ENCODE data around the gene SREBF2.

The SREBF2 gene

GRCh38 chr22:41832553-41833368, at the start of gene SREBF2:
TSS of gene SREBF2 (plus strand) at chr22:41833105. CDS start at chr22:41833271, 166 bp downstream.
- TF ChIP-seq, protein P1, sequence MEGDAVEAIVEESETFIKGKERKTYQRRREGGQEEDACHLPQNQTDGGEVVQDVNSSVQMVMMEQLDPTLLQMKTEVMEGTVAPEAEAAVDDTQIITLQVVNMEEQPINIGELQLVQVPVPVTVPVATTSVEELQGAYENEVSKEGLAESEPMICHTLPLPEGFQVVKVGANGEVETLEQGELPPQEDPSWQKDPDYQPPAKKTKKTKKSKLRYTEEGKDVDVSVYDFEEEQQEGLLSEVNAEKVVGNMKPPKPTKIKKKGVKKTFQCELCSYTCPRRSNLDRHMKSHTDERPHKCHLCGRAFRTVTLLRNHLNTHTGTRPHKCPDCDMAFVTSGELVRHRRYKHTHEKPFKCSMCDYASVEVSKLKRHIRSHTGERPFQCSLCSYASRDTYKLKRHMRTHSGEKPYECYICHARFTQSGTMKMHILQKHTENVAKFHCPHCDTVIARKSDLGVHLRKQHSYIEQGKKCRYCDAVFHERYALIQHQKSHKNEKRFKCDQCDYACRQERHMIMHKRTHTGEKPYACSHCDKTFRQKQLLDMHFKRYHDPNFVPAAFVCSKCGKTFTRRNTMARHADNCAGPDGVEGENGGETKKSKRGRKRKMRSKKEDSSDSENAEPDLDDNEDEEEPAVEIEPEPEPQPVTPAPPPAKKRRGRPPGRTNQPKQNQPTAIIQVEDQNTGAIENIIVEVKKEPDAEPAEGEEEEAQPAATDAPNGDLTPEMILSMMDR (IDR thresholded peaks at IDR 0.05), result peak in 1 of 2 experiments; percentile 11
- peak; percentile 100 for DNase-seq

DNA sequence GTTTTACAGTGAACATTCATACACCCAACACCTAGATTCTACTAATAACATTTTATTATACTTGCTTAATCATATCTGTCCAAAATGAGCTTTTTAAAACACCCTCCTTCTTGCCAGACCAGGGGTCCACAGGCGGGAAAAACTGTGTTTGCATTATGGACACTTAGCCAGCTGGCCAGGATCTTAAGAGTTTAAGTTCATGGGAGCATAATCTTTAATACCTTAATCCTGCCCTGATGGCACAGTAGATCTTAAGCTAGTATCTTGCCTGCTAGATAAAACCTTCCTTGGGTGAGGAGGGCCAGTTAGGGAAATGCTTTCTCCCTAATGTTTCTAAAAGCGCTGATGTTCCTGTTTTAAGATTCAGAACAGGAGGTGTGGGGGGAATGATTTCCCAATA, 45.6 kb upstream of the SREBF2 start:
- no peak overlapping the region for H3K4me3 ChIP-seq
- no peaks in the 10 kb centered on the region for H3K9me3 ChIP-seq
- no peaks in the 10 kb centered on the region for H3K4me1 ChIP-seq
- no peak for DNase-seq
- TF ChIP-seq, protein P1 (IDR thresholded peaks at IDR 0.05), result no peak
- no peak overlapping the region for H3K27ac ChIP-seq
- peaks cover 0 to 3% of the 10 kb centered on the region in 2 donors for H3K27me3 ChIP-seq
- H3K36me3 ChIP-seq, result no peaks in the 10 kb centered on the region
- intact Hi-C loops (cut with DNase I; ENCODE audit: low total_unique reads), result no loop called here

More at GRCh38 chr22:41832553-41833368, at the start of gene SREBF2:
- peak within 1 kb of the TSS; percentile 61 to 91 for H3K4me3 ChIP-seq
- peaks cover 0 to 8% (median 0%) of the 10 kb centered on the region in 3 donors for H3K36me3 ChIP-seq
- no peaks in the 10 kb centered on the region for H3K27me3 ChIP-seq
- intact Hi-C loops (cut with DNase I; ENCODE audit: low total_unique reads), result loop anchor here (10.0 kb wide), 1 partner anchor 242 kb away; the partner anchor contains the start of genes NAGA, PHETA2 and SMDT1
- peaks cover 0 to 18% (median 8%) of the 10 kb centered on the region in 4 donors for H3K4me1 ChIP-seq
- peak within 1 kb of the TSS; percentile 78 to 87 for H3K27ac ChIP-seq
- no peaks in the 10 kb centered on the region for H3K9me3 ChIP-seq

GRCh38 chr22:41793871-41794270, 39.0 kb upstream of the SREBF2 start:
- Histone ChIP-seq H3K4me1 (no peaks in the 10 kb centered on the region), H3K4me3 (no peak overlapping the region), H3K9me3 (no peaks in the 10 kb centered on the region), H3K27ac (no peak overlapping the region), H3K27me3 (peaks cover 0 to 3% of the 10 kb centered on the region in 2 donors), H3K36me3 (no peaks in the 10 kb centered on the region)
- intact Hi-C loops (cut with DNase I; ENCODE audit: low total_unique reads), result no loop called here
- DNase-seq, result no peak
- TF ChIP-seq, protein P1 (IDR thresholded peaks at IDR 0.05), result no peak

GRCh38 chr22:41798736-41799135, 34.2 kb upstream of the SREBF2 start:
- TF ChIP-seq, protein P1 (IDR thresholded peaks at IDR 0.05), result no peak
- no peaks in the 10 kb centered on the region for H3K36me3 ChIP-seq
- H3K9me3 ChIP-seq, result no peaks in the 10 kb centered on the region
- no peak overlapping the region for H3K4me3 ChIP-seq
- H3K4me1 ChIP-seq, result peaks cover 4 to 20% (median 14%) of the 10 kb centered on the region in 4 donors
- H3K27me3 ChIP-seq, result no peaks in the 10 kb centered on the region
- intact Hi-C loops (cut with DNase I; ENCODE audit: low total_unique reads), result no loop called here
- DNase-seq, result no peak
- no peak overlapping the region for H3K27ac ChIP-seq

DNA sequence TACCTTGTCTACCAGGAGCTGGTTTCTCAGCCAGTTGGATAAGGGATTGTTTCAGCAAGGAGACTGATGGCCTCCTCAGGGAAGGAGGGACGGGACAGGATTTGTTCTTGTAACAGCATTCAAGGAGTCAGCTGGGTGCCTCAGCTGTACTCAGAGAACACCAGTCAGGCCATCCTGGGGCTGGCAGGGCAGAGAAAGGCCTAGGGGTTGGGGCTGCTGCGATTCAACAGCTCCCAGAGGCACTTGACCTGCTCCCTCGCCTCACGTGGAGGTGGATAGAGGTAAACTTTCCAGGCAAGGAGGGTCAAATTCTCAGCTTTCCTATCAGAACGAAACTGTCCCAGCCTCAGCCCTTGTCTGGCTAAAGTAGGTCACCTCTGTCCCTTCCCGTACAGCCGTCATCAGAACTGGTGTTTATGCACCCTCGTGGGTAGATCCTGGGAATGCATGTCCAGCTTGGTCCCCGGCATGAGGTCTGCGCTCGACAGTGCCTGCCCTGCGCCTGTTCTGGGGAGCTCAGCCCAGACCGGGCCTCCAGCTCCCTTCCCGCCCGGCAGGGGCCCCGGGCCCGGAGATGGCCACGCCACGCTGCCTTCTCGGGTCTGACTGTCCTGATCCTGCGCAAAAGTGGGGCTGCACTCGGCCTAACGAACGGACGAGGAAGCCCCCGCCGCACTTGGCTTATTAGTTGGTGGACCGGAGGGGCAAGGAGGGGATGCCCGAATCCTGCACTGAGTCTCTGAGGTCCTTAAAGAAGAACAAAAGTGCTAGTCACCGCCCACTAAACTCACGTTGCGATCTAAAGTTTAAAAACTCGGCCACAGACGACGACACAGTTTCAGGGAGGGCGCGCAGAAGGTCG, 33.2 kb upstream of the SREBF2 start:
- TF ChIP-seq, protein P1 (IDR thresholded peaks at IDR 0.05), result no peak
- Histone ChIP-seq H3K27ac (peak overlapping the region; percentile 81 to 87), H3K4me1 (peaks cover 4 to 20% (median 14%) of the 10 kb centered on the region in 4 donors), H3K4me3 (peak overlapping the region; percentile 85 to 95), H3K27me3 (no peaks in the 10 kb centered on the region), H3K9me3 (no peaks in the 10 kb centered on the region), H3K36me3 (no peaks in the 10 kb centered on the region)
- DNase-seq, result peak; percentile 26 to 74
- intact Hi-C loops (cut with DNase I; ENCODE audit: low total_unique reads), result no loop called here

Data from tibial artery (tissue), 4 donors.